K562 (cell line): ENCODE data around the gene MBOAT1. TPM values are rescaled to one million over a fixed set of nuclear protein-coding genes. Genes with fewer than 3 reads are reported as not detected.
A peak's percentile ranks its signal among the peaks of the same experiment; 100 is the strongest.

Experiments
- BDP1 ChIP-seq: IDR thresholded peaks from 3 replicates; pipeline ENCODE4 v1.6.1; 2011; ENCODE audit not compliant: insufficient read length, insufficient read depth
- DNMT1 ChIP-seq: fragments of 450-650 bp; IDR thresholded peaks from 2 replicates; pipeline ENCODE4 v1.6.1; 2016; ENCODE audit warnings: antibody characterized with exemption, mild to moderate bottlenecking
- EWSR1 ChIP-seq: fragments of 450-650 bp; IDR thresholded peaks from 2 replicates; pipeline ENCODE4 v1.6.1; 2018; ENCODE audit warnings: borderline replicate concordance, mild to moderate bottlenecking, low read depth, moderate library complexity; ENCODE audit not compliant: partially characterized antibody
- FOXJ2 ChIP-seq: fragments of 200-800 bp; sonication (Bioruptor generic); IDR thresholded peaks from 2 replicates; pipeline ENCODE4 v1.6.1; 2016; ENCODE audit warnings: missing genetic modification characterization, missing compliant biosample characterization
- MYBL2 ChIP-seq, 2 experiments: fragments of 450-650 bp in 1 of 2; sonication (generic) in 1 of 2; formaldehyde crosslinking in 1 of 2; IDR thresholded peaks; 2 replicates each; pipeline versions ENCODE4 v1.6.1 to v1.8.1; 2017 to 2022; ENCODE audit warnings: borderline replicate concordance in 1 of 2, inconsistent platforms in 1 of 2, low read depth in 1 of 2, mild to moderate bottlenecking in 1 of 2, missing genetic modification reagents in 1 of 2, moderate library complexity in 1 of 2
- NFE2 ChIP-seq: IDR thresholded peaks from 2 replicates; pipeline ENCODE4 v1.6.1; 2014; ENCODE audit warnings: antibody characterized with exemption, low read depth
- NFIC ChIP-seq: fragments of 450-650 bp; IDR thresholded peaks from 2 replicates; pipeline ENCODE4 v1.6.1; 2017; ENCODE audit warnings: mild to moderate bottlenecking, inconsistent platforms
- RBBP5 ChIP-seq: fragments of 200-600 bp; sonication (generic); IDR thresholded peaks from 2 replicates; pipeline ENCODE4 v1.6.1; 2012; ENCODE audit warnings: borderline replicate concordance, mild to moderate bottlenecking, low read length, control low read depth, inconsistent platforms; ENCODE audit not compliant: insufficient read depth, poor library complexity, severe bottlenecking
- SMARCA4 ChIP-seq: fragments of 450-650 bp; IDR thresholded peaks from 2 replicates; pipeline ENCODE4 v1.6.1; 2016
- TCF7L2 ChIP-seq: fragments of 150-350 bp; IDR thresholded peaks from 2 replicates; pipeline ENCODE4 v1.6.1; 2016; ENCODE audit warnings: low read depth, mild to moderate bottlenecking, low read length, moderate library complexity
- ZBED1 ChIP-seq: IDR thresholded peaks from 2 replicates; pipeline ENCODE4 v1.6.1; 2014
- ZNF316 ChIP-seq: fragments of 450-650 bp; IDR thresholded peaks from 2 replicates; pipeline ENCODE4 v1.6.1; 2016
- polyA plus RNA-seq, 8 experiments: library from polyadenylated mRNA; depleted of rRNA in 4 of 8; stranded (reverse) in 5 of 8; unstranded in 3 of 8; fragments of >200 nt; fragmentation: Nextera tagmentation in 2 of 8; fragmentation: Illumina TruSeq in 1 of 8; extraction: Ambion mirVana in 2 of 8; extraction: Trizol in 1 of 8; gene quantifications; 2 replicates each; pipeline versions ENCODE4 v1.2.1 to v1.2.3, GENCODE V29; 2011 to 2014; ENCODE audit warnings: inconsistent platforms in 1 of 8, missing spikeins in 1 of 8
- total RNA-seq, 7 experiments: library from RNA; depleted of rRNA in 6 of 7; stranded (reverse); fragments of >200 nt in 6 of 7; fragmentation: Illumina TruSeq in 2 of 7; extraction: Trizol in 2 of 7; gene quantifications; 2 replicates each; pipeline versions ENCODE4 v1.2.1 to v1.2.3, GENCODE V29; 2011 to 2021; ENCODE audit warnings: low replicate concordance in 1 of 7
- TF ChIP-seq, protein P1 (sequence below): fragments of 250-450 bp; sonication (Bioruptor Pico); IDR thresholded peaks from 2 replicates; pipeline ENCODE4 v1.5.0; 2021; ENCODE audit warnings: mild to moderate bottlenecking, borderline replicate concordance

MBOAT1 gene
- total and polyA plus RNA-seq, 9 of the 15 experiments (the other 6 are each of a cell fraction or from before 2014, with no cell fraction given), result 0.13 to 16.5 (median 10.3) TPM

GRCh38 chr6:20217324-20217855 lies 5.1 kb upstream of the MBOAT1 start (continued):
- TF ChIP-seq, protein P1, sequence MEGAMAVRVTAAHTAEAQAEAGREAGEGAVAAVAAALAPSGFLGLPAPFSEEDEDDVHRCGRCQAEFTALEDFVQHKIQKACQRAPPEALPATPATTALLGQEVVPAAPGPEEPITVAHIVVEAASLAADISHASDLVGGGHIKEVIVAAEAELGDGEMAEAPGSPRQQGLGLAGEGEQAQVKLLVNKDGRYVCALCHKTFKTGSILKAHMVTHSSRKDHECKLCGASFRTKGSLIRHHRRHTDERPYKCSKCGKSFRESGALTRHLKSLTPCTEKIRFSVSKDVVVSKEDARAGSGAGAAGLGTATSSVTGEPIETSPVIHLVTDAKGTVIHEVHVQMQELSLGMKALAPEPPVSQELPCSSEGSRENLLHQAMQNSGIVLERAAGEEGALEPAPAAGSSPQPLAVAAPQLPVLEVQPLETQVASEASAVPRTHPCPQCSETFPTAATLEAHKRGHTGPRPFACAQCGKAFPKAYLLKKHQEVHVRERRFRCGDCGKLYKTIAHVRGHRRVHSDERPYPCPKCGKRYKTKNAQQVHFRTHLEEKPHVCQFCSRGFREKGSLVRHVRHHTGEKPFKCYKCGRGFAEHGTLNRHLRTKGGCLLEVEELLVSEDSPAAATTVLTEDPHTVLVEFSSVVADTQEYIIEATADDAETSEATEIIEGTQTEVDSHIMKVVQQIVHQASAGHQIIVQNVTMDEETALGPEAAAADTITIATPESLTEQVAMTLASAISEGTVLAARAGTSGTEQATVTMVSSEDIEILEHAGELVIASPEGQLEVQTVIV (CRISPR knock-in tag), result no peak
- TF ChIP-seq ZBED1 (no peak), RBBP5 (peak; percentile 44), NFE2 (peak; percentile 35; the same call in 1 of the 2 replicates), SMARCA4 (no peak), EWSR1 (no peak), MYBL2 (IDR thresholded peaks at IDR 0.05; ENCODE audit: low read depth) (no peak), MYBL2 (CRISPR knock-in tag; IDR thresholded peaks at IDR 0.05; ENCODE audit: borderline replicate concordance) (no peak), NFIC (peak; percentile 73), BDP1 (no peak), ZNF316 (no peak), DNMT1 (no peak), TCF7L2 (no peak), FOXJ2 (tag) (0 out of 2 replicates have a peak, but pooled peaks have one; percentile 22)
